ENCODE data around the gene KRTAP3-1. TPM values are rescaled to one million over a fixed set of nuclear protein-coding genes. Genes with fewer than 3 reads are reported as not detected.
A peak's percentile ranks its signal among the peaks of the same experiment; 100 is the strongest.

The KRTAP3-1 gene
- total RNA-seq (2014; rRNA removed; shearing (Covaris generic)) (not detected in 2 replicates), polyA plus RNA-seq (2016; fragmentation: Nextera tagmentation; extraction: Ambion mirVana) (not detected in 2 replicates)
- long read RNA-seq: 0 reads

DNA sequence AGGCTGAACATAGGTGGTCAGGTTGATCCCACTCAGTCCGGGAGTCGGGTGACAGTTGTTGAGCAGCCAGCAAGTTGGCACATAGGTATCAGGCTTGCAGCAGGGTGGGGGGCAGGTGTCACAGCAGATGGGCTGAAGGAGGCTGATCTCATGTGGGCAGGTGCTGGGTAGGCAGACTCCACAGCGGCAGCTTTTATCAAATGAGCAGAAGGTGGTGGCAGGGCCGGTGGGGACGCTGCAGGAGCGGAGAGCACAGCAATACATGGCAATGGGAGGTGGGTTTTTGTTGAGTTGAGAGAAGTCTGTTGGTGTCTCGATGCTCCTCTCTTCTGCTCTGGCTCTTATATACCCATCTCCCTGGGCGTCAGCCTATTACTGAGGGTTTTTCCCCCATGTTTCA lies at the start of gene KRTAP3-1:
KRTAP3-1 (minus strand) TSS at position 318 of the 400 bp plus-strand sequence; CDS start at position 264, 54 bp downstream.
- DNase-seq (ENCODE audit: low spot score): no peak
- no peaks in the 10 kb centered on the region for H3K36me3 ChIP-seq (ENCODE audit: insufficient read depth)
- no peaks in the 10 kb centered on the region for H4K20me1 ChIP-seq (replicated peaks; ENCODE audit: insufficient read depth)
- H3K79me2 ChIP-seq (replicated peaks; ENCODE audit: insufficient read depth): no peaks in the 10 kb centered on the region
- peak within 1 kb of the TSS; percentile 27; the same call in 1 of the 2 replicates for H3K4me2 ChIP-seq
- H3K4me1 Mint-ChIP-seq: peaks cover 10% of the 10 kb centered on the region; the same call in 2 of the 3 replicates
- no peak within 1 kb of the TSS for H3K4me3 ChIP-seq
- H3K9me2 ChIP-seq (ENCODE audit: insufficient read depth): no peaks in the 10 kb centered on the region; the same call in 1 of the 2 replicates
- no peak for TF ChIP-seq EZH2phosphoT487 (IDR thresholded peaks at IDR 0.05; ENCODE audit: unreplicated experiment)
- TF ChIP-seq, protein P1, sequence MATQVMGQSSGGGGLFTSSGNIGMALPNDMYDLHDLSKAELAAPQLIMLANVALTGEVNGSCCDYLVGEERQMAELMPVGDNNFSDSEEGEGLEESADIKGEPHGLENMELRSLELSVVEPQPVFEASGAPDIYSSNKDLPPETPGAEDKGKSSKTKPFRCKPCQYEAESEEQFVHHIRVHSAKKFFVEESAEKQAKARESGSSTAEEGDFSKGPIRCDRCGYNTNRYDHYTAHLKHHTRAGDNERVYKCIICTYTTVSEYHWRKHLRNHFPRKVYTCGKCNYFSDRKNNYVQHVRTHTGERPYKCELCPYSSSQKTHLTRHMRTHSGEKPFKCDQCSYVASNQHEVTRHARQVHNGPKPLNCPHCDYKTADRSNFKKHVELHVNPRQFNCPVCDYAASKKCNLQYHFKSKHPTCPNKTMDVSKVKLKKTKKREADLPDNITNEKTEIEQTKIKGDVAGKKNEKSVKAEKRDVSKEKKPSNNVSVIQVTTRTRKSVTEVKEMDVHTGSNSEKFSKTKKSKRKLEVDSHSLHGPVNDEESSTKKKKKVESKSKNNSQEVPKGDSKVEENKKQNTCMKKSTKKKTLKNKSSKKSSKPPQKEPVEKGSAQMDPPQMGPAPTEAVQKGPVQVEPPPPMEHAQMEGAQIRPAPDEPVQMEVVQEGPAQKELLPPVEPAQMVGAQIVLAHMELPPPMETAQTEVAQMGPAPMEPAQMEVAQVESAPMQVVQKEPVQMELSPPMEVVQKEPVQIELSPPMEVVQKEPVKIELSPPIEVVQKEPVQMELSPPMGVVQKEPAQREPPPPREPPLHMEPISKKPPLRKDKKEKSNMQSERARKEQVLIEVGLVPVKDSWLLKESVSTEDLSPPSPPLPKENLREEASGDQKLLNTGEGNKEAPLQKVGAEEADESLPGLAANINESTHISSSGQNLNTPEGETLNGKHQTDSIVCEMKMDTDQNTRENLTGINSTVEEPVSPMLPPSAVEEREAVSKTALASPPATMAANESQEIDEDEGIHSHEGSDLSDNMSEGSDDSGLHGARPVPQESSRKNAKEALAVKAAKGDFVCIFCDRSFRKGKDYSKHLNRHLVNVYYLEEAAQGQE (IDR thresholded peaks at IDR 0.05; ENCODE audit: unreplicated experiment): no peak
- H3K36me3 Mint-ChIP-seq (ENCODE audit: low read depth): no peaks in the 10 kb centered on the region
- H3K4me1 ChIP-seq (ENCODE audit: insufficient read depth): peaks cover 14% of the 10 kb centered on the region
- no peaks in the 10 kb centered on the region for H3K9me3 Mint-ChIP-seq
- H3K27me3 ChIP-seq (ENCODE audit: insufficient read depth): no peaks in the 10 kb centered on the region
- no peak within 1 kb of the TSS for H2AFZ ChIP-seq
- no peaks in the 10 kb centered on the region for H3F3A ChIP-seq (replicated peaks; ENCODE audit: low read depth)
- ATAC-seq: peak; percentile 34; the same call in 2 of the 3 replicates
- H3K27me3 Mint-ChIP-seq (ENCODE audit: insufficient read depth, low read depth, poor library complexity): peaks cover 1% of the 10 kb centered on the region
- no peak within 1 kb of the TSS for H3K27ac ChIP-seq (ENCODE audit: low read depth)
- no peak within 1 kb of the TSS for H3K27ac Mint-ChIP-seq
- H3K4me3 Mint-ChIP-seq: no peak within 1 kb of the TSS

DNA sequence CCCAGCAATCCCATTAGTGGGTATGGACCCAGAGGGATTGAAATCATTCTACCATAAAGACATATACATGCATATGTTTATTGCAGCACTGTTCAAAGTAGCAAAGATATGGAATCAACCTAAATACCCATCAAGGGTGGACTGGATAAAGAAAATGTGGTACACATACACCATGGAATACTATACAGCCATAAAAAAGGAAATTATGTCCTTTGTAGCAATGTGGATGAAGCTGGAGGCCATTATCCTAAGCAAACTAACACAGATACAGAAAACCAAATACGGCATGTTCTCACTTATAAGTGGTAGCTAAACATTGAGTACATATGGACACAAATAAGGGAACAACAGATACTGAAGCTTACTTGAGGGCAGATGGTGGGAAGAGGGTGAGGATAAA lies 48.6 kb upstream of the KRTAP3-1 start:
- Mint-ChIP-seq H3K4me1 (peaks cover 6% of the 10 kb centered on the region), H3K36me3 (ENCODE audit: low read depth) (0 out of 3 replicates have a peak, but pooled peaks cover 3% of the 10 kb centered on the region), H3K27ac (no peak overlapping the region), H3K4me3 (no peak overlapping the region), H3K9me3 (peaks cover 6% of the 10 kb centered on the region; the same call in 1 of the 3 replicates), H3K27me3 (ENCODE audit: insufficient read depth, low read depth, poor library complexity) (no peaks in the 10 kb centered on the region)
- H3K4me1 ChIP-seq (ENCODE audit: insufficient read depth): 0 out of 2 replicates have a peak, but pooled peaks cover 6% of the 10 kb centered on the region
- H3F3A ChIP-seq (replicated peaks; ENCODE audit: low read depth): no peaks in the 10 kb centered on the region
- no peaks in the 10 kb centered on the region for H3K36me3 ChIP-seq (ENCODE audit: insufficient read depth)
- no peak overlapping the region for H3K4me3 ChIP-seq
- TF ChIP-seq ZNF114 (CRISPR knock-in tag; IDR thresholded peaks at IDR 0.05): no peak
- TF ChIP-seq, protein P1 (IDR thresholded peaks at IDR 0.05; ENCODE audit: unreplicated experiment): no peak
- TF ChIP-seq, protein P2, sequence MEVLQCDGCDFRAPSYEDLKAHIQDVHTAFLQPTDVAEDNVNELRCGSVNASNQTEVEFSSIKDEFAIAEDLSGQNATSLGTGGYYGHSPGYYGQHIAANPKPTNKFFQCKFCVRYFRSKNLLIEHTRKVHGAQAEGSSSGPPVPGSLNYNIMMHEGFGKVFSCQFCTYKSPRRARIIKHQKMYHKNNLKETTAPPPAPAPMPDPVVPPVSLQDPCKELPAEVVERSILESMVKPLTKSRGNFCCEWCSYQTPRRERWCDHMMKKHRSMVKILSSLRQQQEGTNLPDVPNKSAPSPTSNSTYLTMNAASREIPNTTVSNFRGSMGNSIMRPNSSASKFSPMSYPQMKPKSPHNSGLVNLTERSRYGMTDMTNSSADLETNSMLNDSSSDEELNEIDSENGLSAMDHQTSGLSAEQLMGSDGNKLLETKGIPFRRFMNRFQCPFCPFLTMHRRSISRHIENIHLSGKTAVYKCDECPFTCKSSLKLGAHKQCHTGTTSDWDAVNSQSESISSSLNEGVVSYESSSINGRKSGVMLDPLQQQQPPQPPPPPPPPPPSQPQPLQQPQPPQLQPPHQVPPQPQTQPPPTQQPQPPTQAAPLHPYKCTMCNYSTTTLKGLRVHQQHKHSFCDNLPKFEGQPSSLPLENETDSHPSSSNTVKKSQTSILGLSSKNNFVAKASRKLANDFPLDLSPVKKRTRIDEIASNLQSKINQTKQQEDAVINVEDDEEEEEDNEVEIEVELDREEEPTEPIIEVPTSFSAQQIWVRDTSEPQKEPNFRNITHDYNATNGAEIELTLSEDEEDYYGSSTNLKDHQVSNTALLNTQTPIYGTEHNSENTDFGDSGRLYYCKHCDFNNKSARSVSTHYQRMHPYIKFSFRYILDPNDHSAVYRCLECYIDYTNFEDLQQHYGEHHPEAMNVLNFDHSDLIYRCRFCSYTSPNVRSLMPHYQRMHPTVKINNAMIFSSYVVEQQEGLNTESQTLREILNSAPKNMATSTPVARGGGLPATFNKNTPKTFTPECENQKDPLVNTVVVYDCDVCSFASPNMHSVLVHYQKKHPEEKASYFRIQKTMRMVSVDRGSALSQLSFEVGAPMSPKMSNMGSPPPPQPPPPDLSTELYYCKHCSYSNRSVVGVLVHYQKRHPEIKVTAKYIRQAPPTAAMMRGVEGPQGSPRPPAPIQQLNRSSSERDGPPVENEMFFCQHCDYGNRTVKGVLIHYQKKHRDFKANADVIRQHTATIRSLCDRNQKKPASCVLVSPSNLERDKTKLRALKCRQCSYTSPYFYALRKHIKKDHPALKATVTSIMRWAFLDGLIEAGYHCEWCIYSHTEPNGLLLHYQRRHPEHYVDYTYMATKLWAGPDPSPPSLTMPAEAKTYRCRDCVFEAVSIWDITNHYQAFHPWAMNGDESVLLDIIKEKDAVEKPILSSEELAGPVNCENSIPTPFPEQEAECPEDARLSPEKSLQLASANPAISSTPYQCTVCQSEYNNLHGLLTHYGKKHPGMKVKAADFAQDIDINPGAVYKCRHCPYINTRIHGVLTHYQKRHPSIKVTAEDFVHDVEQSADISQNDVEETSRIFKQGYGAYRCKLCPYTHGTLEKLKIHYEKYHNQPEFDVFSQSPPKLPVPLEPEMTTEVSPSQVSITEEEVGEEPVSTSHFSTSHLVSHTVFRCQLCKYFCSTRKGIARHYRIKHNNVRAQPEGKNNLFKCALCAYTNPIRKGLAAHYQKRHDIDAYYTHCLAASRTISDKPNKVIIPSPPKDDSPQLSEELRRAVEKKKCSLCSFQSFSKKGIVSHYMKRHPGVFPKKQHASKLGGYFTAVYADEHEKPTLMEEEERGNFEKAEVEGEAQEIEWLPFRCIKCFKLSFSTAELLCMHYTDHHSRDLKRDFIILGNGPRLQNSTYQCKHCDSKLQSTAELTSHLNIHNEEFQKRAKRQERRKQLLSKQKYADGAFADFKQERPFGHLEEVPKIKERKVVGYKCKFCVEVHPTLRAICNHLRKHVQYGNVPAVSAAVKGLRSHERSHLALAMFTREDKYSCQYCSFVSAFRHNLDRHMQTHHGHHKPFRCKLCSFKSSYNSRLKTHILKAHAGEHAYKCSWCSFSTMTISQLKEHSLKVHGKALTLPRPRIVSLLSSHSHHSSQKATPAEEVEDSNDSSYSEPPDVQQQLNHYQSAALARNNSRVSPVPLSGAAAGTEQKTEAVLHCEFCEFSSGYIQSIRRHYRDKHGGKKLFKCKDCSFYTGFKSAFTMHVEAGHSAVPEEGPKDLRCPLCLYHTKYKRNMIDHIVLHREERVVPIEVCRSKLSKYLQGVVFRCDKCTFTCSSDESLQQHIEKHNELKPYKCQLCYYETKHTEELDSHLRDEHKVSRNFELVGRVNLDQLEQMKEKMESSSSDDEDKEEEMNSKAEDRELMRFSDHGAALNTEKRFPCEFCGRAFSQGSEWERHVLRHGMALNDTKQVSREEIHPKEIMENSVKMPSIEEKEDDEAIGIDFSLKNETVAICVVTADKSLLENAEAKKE (CRISPR knock-in tag; IDR thresholded peaks at IDR 0.05): no peak
- TF ChIP-seq, protein P3, sequence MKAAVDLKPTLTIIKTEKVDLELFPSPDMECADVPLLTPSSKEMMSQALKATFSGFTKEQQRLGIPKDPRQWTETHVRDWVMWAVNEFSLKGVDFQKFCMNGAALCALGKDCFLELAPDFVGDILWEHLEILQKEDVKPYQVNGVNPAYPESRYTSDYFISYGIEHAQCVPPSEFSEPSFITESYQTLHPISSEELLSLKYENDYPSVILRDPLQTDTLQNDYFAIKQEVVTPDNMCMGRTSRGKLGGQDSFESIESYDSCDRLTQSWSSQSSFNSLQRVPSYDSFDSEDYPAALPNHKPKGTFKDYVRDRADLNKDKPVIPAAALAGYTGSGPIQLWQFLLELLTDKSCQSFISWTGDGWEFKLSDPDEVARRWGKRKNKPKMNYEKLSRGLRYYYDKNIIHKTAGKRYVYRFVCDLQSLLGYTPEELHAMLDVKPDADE (IDR thresholded peaks at IDR 0.05): no peak
- DNase-seq (ENCODE audit: low spot score): no peak
- no peaks in the 10 kb centered on the region for H3K79me2 ChIP-seq (replicated peaks; ENCODE audit: insufficient read depth)
- H3K27ac ChIP-seq (ENCODE audit: low read depth): no peak overlapping the region
- H3K9me2 ChIP-seq (ENCODE audit: insufficient read depth): no peaks in the 10 kb centered on the region
- H3K4me2 ChIP-seq: no peak overlapping the region
- ATAC-seq: no peak
- H4K20me1 ChIP-seq (replicated peaks; ENCODE audit: insufficient read depth): no peaks in the 10 kb centered on the region
- H3K27me3 ChIP-seq (ENCODE audit: insufficient read depth): no peaks in the 10 kb centered on the region
- H2AFZ ChIP-seq: no peak overlapping the region
